ENCODE measurements around the gene S100A6.

S100A6 gene

GRCh38 chr1:153540394-153541361 is 4.9 kb upstream of the S100A6 start, which contains the start of gene S100A5:
Gene S100A5 (minus strand): TSS chr1:153540934. CDS start chr1:153540191, 743 bp downstream.
- TF ChIP-seq EZH2phosphoT487 (conservative IDR thresholded peaks at IDR 0.05; ENCODE audit: low read length) (no peak), CTCF (IDR thresholded peaks at IDR 0.05; ENCODE audit: insufficient read depth, low read length, poor library complexity, severe bottlenecking) (no peak)
- no peaks in the 10 kb centered on the region for H3K9me3 ChIP-seq (ENCODE audit: insufficient read depth, low read length)
- H3K27ac ChIP-seq (ENCODE audit: low read depth, low read length) = no peak within 1 kb of the TSS
- H3K27me3 ChIP-seq (ENCODE audit: low read length) = no peaks in the 10 kb centered on the region
- H2AFZ ChIP-seq (ENCODE audit: low read depth, low read length, severe bottlenecking) = no peak within 1 kb of the TSS
- H3K9ac ChIP-seq (ENCODE audit: low read length) = no peak within 1 kb of the TSS
- H3K4me3 ChIP-seq (ENCODE audit: insufficient read depth, low read length, poor library complexity, severe bottlenecking) = no peak within 1 kb of the TSS
- H3F3A ChIP-seq (ENCODE audit: insufficient read depth) = no peaks in the 10 kb centered on the region
- H4K20me1 ChIP-seq (ENCODE audit: low read depth, low read length) = no peaks in the 10 kb centered on the region
- no peaks in the 10 kb centered on the region for H3K79me2 ChIP-seq (ENCODE audit: insufficient read depth, low read length)
- no peaks in the 10 kb centered on the region for H3K36me3 ChIP-seq (ENCODE audit: low read length)
- H3K9me2 ChIP-seq (replicated peaks; ENCODE audit: insufficient read depth, low read length) = no peaks in the 10 kb centered on the region
- H3K4me2 ChIP-seq (ENCODE audit: low read depth, low read length, poor library complexity, severe bottlenecking) = no peak within 1 kb of the TSS

DNA sequence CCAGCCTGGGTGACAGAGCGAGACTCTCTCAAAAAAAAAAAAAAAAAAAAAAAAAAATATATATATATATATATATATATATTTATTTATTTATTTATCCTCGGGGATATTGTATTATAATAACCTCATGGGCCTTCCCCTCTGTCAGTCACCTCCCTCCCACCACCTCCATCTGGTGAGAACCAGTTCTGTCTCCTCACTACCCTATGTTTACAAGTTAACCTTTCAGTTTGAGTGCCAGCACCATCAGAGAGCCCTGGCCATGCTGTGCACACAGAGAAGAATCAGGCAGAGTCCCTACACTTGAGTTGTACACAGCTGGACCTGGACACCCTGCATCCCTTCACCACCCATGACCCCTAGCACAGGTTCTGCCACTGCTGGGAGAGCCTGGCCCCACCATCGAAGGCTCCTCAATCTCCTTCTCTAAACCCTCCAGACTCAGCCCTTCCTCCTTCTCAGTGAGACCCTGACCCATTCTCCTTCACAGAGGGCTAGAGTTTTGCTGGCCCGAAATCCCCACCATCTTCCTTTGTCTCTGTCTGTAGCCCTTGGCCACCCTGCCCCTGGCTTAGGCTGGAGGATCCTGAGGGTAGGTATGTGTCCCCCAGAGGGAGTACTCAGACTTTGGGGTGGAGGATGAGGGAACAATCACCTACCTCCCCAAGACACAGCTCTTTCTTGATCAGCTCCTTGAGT is 3.8 kb upstream of the S100A6 start:
- Histone ChIP-seq H3K36me3 (ENCODE audit: low read length) (no peaks in the 10 kb centered on the region), H2AFZ (ENCODE audit: low read depth, low read length, severe bottlenecking) (no peak overlapping the region), H3K9ac (ENCODE audit: low read length) (no peak overlapping the region), H4K20me1 (ENCODE audit: low read depth, low read length) (no peaks in the 10 kb centered on the region), H3K27me3 (ENCODE audit: low read length) (no peaks in the 10 kb centered on the region), H3K27ac (ENCODE audit: low read depth, low read length) (no peak overlapping the region), H3K4me3 (ENCODE audit: insufficient read depth, low read length, poor library complexity, severe bottlenecking) (no peak overlapping the region), H3K4me2 (ENCODE audit: low read depth, low read length, poor library complexity, severe bottlenecking) (no peak overlapping the region), H3K79me2 (ENCODE audit: insufficient read depth, low read length) (no peaks in the 10 kb centered on the region), H3K9me3 (ENCODE audit: insufficient read depth, low read length) (no peaks in the 10 kb centered on the region), H3K9me2 (replicated peaks; ENCODE audit: insufficient read depth, low read length) (no peaks in the 10 kb centered on the region), H3F3A (ENCODE audit: insufficient read depth) (no peaks in the 10 kb centered on the region)
- TF ChIP-seq EZH2phosphoT487 (conservative IDR thresholded peaks at IDR 0.05; ENCODE audit: low read length) (no peak), CTCF (IDR thresholded peaks at IDR 0.05; ENCODE audit: insufficient read depth, low read length, poor library complexity, severe bottlenecking) (no peak)

- TF ChIP-seq EZH2phosphoT487 (conservative IDR thresholded peaks at IDR 0.05; ENCODE audit: low read length) (no peak), CTCF (IDR thresholded peaks at IDR 0.05; ENCODE audit: insufficient read depth, low read length, poor library complexity, severe bottlenecking) (no peak)
- no peak overlapping the region for H3K27ac ChIP-seq (ENCODE audit: low read depth, low read length)
- H3F3A ChIP-seq (ENCODE audit: insufficient read depth) = no peaks in the 10 kb centered on the region
- no peak overlapping the region for H2AFZ ChIP-seq (ENCODE audit: low read depth, low read length, severe bottlenecking)
- H3K27me3 ChIP-seq (ENCODE audit: low read length) = no peaks in the 10 kb centered on the region
- H3K9ac ChIP-seq (ENCODE audit: low read length) = no peak overlapping the region
- no peak overlapping the region for H3K4me3 ChIP-seq (ENCODE audit: insufficient read depth, low read length, poor library complexity, severe bottlenecking)
- H3K36me3 ChIP-seq (ENCODE audit: low read length) = no peaks in the 10 kb centered on the region
- H3K4me2 ChIP-seq (ENCODE audit: low read depth, low read length, poor library complexity, severe bottlenecking) = no peak overlapping the region
- H4K20me1 ChIP-seq (ENCODE audit: low read depth, low read length) = no peaks in the 10 kb centered on the region
- H3K79me2 ChIP-seq (ENCODE audit: insufficient read depth, low read length) = no peaks in the 10 kb centered on the region
- no peaks in the 10 kb centered on the region for H3K9me2 ChIP-seq (replicated peaks; ENCODE audit: insufficient read depth, low read length)
- no peaks in the 10 kb centered on the region for H3K9me3 ChIP-seq (ENCODE audit: insufficient read depth, low read length)
These were observed 2.6 kb upstream of the S100A6 start for GRCh38 chr1:153538315-153538821.
